Gastrocnemius medialis (tissue), 4 donors: ENCODE measurements around the gene DRAM1.

Experiments
- POLR2A ChIP-seq, 2 donors: fragments of 450-650 bp; IDR thresholded peaks; one replicate each; pipeline ENCODE4 v1.6.1; 2017; ENCODE audit warnings: antibody characterized with exemption in 2 of 2, mild to moderate bottlenecking in 2 of 2, moderate library complexity in 2 of 2
- TF ChIP-seq, protein P1 (sequence below), 5 experiments: fragments of 450-650 bp in 3 of 5; fragments of 200-600 bp in 2 of 5; sonication (generic) in 2 of 5; IDR thresholded peaks in 4 of 5; conservative IDR thresholded peaks in 1 of 5; 1 replicate in 4 of 5; 2 replicates in 1 of 5; pipeline ENCODE4 v1.5.1; 2016 to 2019; ENCODE audit warnings: antibody characterized with exemption in 5 of 5, mild to moderate bottlenecking in 3 of 5, moderate library complexity in 3 of 5

DNA sequence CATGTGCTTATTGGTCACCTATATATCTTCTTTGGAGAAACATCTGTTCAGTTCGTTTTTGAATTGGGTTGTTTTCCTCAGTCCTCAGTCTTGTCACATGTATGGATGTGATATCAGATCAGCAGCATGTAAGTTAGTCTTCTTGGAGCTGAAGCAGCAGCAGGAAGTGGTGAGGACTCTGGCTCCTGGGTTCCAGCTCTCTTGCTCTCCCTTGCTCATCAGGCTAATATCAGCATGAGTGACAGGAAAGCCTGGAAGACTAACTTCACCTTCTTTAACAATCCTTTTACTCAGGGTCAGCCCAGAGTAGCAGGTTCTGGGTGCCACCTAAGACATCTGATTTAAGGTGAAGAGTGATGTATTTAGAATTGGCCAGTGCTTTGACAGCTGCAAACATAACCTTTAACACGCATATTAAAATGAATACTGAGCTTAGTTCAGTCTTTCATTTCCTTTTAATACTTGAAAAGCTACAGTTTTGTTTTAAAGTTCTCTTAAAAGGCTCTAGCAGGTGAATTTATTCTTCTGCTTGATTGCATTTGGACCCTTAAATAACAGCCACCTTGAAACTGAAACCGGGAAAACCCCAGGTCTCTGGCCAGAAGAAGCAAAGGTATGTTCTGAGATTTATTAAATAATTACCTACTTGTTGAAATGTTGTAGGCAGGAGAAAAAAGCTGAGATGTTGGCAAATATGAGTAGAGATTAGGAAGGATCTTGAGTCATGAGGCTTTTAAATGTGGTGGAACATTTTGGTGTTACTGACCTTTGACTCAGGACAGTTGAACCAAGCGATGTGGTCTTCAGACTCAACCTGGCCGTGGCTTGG lies 54.3 kb downstream of the DRAM1 start:
- TF ChIP-seq, protein P1, sequence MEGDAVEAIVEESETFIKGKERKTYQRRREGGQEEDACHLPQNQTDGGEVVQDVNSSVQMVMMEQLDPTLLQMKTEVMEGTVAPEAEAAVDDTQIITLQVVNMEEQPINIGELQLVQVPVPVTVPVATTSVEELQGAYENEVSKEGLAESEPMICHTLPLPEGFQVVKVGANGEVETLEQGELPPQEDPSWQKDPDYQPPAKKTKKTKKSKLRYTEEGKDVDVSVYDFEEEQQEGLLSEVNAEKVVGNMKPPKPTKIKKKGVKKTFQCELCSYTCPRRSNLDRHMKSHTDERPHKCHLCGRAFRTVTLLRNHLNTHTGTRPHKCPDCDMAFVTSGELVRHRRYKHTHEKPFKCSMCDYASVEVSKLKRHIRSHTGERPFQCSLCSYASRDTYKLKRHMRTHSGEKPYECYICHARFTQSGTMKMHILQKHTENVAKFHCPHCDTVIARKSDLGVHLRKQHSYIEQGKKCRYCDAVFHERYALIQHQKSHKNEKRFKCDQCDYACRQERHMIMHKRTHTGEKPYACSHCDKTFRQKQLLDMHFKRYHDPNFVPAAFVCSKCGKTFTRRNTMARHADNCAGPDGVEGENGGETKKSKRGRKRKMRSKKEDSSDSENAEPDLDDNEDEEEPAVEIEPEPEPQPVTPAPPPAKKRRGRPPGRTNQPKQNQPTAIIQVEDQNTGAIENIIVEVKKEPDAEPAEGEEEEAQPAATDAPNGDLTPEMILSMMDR (IDR thresholded peaks at IDR 0.05 in 4 of 5, conservative IDR thresholded peaks at IDR 0.05 in 1 of 5), result no peak
- TF ChIP-seq POLR2A (IDR thresholded peaks at IDR 0.05), result no peak
